ENCODE data around the gene CFAP69.

Gene CFAP69, protein sequence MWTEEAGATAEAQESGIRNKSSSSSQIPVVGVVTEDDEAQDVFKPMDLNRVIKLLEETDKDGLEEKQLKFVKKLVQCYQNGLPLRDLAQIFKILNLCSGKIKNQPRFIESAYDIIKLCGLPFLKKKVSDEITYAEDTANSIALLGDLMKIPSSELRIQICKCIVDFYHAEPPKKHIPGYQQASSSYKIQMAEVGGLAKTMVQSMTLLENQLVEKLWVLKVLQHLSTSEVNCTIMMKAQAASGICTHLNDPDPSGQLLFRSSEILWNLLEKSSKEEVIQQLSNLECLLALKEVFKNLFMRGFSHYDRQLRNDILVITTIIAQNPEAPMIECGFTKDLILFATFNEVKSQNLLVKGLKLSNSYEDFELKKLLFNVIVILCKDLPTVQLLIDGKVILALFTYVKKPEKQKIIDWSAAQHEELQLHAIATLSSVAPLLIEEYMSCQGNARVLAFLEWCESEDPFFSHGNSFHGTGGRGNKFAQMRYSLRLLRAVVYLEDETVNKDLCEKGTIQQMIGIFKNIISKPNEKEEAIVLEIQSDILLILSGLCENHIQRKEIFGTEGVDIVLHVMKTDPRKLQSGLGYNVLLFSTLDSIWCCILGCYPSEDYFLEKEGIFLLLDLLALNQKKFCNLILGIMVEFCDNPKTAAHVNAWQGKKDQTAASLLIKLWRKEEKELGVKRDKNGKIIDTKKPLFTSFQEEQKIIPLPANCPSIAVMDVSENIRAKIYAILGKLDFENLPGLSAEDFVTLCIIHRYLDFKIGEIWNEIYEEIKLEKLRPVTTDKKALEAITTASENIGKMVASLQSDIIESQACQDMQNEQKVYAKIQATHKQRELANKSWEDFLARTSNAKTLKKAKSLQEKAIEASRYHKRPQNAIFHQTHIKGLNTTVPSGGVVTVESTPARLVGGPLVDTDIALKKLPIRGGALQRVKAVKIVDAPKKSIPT

DNA sequence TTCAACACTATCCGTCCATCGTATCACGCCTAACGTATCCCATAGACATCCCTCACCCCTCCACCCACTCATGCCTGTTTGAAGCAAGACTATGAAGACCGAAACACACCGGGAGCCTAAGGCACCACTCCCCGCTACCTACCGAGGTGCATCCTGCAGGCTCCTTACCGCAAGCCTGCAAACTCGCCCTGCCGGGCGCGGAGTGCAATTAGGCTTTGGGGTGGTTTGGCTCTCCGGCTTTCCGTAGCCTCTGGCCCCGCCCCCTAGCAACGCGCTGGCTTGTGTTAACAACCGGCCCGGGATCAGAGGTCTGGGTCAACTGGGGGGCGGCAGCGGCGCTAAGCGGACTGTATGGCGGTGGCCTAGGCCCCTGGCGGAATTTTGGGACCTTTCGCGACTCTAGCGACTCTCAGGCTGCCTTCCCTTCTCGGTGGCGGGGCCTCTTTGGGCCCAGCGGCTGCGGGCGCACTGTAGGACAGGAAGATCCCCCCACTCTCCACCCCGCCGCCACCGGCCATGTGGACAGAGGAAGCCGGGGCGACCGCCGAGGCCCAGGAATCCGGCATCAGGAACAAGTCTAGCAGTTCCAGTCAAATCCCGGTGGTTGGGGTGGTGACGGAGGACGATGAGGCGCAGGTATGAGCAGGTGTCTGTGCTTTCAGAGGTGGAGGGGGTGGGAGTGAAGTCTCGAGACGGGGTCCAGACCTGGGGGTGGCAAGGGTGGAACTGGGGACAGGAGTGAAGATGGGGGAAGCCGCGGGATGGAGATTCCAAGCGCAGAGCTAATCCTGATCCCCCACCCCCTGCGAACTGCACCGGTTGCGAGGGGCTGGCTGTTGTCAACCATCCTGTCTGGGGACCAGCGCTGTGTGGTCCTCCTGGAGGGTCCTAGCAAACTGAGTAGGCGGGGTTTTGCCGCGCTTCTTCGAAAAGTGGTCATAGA is at the start of gene CFAP69:
TSS of gene CFAP69 (plus strand) at position 266 of the 943 bp plus-strand sequence. CDS start at position 517, 251 bp downstream.
- peak; percentile 92 for DNase-seq
- Mint-ChIP-seq H3K36me3 (ENCODE audit: low read depth) (peaks cover 4% of the 10 kb centered on the region), H3K9me3 (no peaks in the 10 kb centered on the region), H3K4me3 (peak within 1 kb of the TSS; percentile 87), H3K27ac (peak within 1 kb of the TSS; percentile 77), H3K27me3 (peaks cover 49% of the 10 kb centered on the region), H3K4me1 (ENCODE audit: low read depth) (peaks cover 23% of the 10 kb centered on the region)

DNA sequence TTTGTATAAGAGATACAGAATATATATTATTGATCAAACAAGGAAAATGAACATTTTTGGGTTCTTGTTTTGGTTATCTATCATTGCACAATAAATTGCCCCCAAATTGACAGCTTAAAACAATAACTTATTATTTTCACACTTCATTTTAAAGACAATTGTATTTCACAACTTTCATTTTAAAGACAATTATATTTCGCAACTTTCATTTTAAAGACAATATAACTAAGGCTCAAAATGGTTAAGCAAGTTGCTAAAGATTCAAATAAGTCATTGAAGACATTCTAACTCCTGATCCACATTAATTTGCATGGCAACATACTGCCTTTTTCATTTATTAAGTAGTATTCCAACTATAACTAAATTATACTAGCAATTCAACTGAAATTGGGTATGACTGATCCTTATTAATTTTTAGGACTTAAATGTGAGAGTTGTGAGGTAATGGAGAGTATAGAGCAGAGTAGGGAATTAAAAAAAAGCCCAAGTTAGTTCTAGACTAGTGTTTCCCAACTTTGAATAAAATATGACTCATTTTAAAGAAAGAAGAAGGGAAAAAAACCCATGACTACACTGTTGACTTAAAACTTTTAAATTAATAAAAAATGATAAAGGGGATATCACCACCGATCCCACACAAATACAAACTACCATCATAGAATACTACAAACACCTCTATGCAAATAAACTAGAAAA is 43.3 kb upstream of the CFAP69 start:
- H3K27ac Mint-ChIP-seq: no peak overlapping the region
- peaks cover 2% of the 10 kb centered on the region for H3K9me3 Mint-ChIP-seq
- no peaks in the 10 kb centered on the region for H3K4me1 Mint-ChIP-seq (ENCODE audit: low read depth)
- H3K27me3 Mint-ChIP-seq: peaks cover 3% of the 10 kb centered on the region
- H3K4me3 Mint-ChIP-seq: no peak overlapping the region
- no peaks in the 10 kb centered on the region for H3K36me3 Mint-ChIP-seq (ENCODE audit: low read depth)
- no peak for DNase-seq

GRCh38 chr7:90207956-90208355 is 37.0 kb upstream of the CFAP69 start:
- Mint-ChIP-seq H3K4me1 (ENCODE audit: low read depth) (peaks cover 5% of the 10 kb centered on the region), H3K27ac (no peak overlapping the region), H3K27me3 (peaks cover 9% of the 10 kb centered on the region), H3K9me3 (peaks cover 2% of the 10 kb centered on the region), H3K36me3 (ENCODE audit: low read depth) (no peaks in the 10 kb centered on the region), H3K4me3 (no peak overlapping the region)
- DNase-seq: no peak

GRCh38 chr7:90209776-90210175 is 35.2 kb upstream of the CFAP69 start:
- no peak for DNase-seq
- Mint-ChIP-seq H3K4me3 (no peak overlapping the region), H3K36me3 (ENCODE audit: low read depth) (no peaks in the 10 kb centered on the region), H3K27me3 (peaks cover 9% of the 10 kb centered on the region), H3K27ac (no peak overlapping the region), H3K9me3 (no peaks in the 10 kb centered on the region), H3K4me1 (ENCODE audit: low read depth) (peaks cover 5% of the 10 kb centered on the region)

DNA sequence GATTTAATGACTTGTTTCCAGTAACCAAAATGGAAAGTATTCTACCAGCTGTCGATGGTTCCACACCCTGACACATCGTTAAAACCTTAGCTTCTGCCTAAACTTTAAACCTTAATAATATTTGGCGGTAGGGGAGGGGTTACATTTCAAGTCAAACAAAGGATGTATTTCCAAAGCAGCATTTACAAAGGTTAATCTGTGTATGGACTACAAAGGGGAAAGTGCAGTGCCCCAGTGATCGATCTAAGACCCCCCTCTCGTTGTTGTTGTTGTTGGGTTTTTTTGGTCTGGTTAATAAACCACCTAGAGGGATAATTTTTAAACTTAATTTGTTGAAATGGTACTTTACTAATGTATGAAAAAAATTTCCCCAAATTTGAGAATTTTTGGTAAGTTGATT is 34.5 kb upstream of the CFAP69 start:
- Mint-ChIP-seq H3K36me3 (ENCODE audit: low read depth) (no peaks in the 10 kb centered on the region), H3K27ac (no peak overlapping the region), H3K27me3 (peaks cover 9% of the 10 kb centered on the region), H3K4me3 (no peak overlapping the region), H3K4me1 (ENCODE audit: low read depth) (peaks cover 5% of the 10 kb centered on the region), H3K9me3 (no peaks in the 10 kb centered on the region)
- no peak for DNase-seq

- Mint-ChIP-seq H3K9me3 (no peaks in the 10 kb centered on the region), H3K4me3 (no peak overlapping the region), H3K4me1 (ENCODE audit: low read depth) (peaks cover 5% of the 10 kb centered on the region), H3K36me3 (ENCODE audit: low read depth) (no peaks in the 10 kb centered on the region), H3K27me3 (peaks cover 9% of the 10 kb centered on the region), H3K27ac (no peak overlapping the region)
- DNase-seq: no peak
Measured at GRCh38 chr7:90210981-90211380, 34.0 kb upstream of the CFAP69 start.

GRCh38 chr7:90211391-90212148 is 33.4 kb upstream of the CFAP69 start, which contains the start of gene STEAP2:
Gene STEAP2 (plus strand): TSS chr7:90211740. CDS start chr7:90225083, 13,343 bp downstream.
- Mint-ChIP-seq H3K4me3 (peak within 1 kb of the TSS; percentile 48), H3K9me3 (no peaks in the 10 kb centered on the region), H3K27ac (no peak within 1 kb of the TSS), H3K36me3 (ENCODE audit: low read depth) (no peaks in the 10 kb centered on the region), H3K4me1 (ENCODE audit: low read depth) (peaks cover 5% of the 10 kb centered on the region), H3K27me3 (peaks cover 13% of the 10 kb centered on the region)
- DNase-seq: peak; percentile 51

DNA sequence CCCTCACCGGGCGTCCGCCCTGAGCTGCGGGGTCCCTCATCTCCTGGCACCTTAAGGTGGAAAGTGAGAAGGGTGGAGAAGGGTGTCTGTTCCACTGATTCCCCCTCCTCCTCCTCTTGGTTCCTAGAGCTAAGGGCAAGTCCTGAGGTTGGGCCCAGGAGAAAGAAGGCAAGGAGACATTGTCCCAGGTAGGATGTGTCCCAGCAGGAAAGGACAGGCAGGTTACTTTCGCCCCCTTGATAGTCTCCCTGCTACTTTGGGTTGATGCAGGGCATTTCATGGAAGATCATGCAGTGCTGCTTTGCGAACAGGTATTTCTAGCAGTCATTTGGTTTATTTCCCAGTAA is 32.9 kb upstream of the CFAP69 start:
- Mint-ChIP-seq H3K27ac (no peak overlapping the region), H3K27me3 (peaks cover 12% of the 10 kb centered on the region), H3K36me3 (ENCODE audit: low read depth) (no peaks in the 10 kb centered on the region), H3K4me3 (no peak overlapping the region), H3K9me3 (no peaks in the 10 kb centered on the region), H3K4me1 (ENCODE audit: low read depth) (peaks cover 5% of the 10 kb centered on the region)
- DNase-seq: no peak

DNA sequence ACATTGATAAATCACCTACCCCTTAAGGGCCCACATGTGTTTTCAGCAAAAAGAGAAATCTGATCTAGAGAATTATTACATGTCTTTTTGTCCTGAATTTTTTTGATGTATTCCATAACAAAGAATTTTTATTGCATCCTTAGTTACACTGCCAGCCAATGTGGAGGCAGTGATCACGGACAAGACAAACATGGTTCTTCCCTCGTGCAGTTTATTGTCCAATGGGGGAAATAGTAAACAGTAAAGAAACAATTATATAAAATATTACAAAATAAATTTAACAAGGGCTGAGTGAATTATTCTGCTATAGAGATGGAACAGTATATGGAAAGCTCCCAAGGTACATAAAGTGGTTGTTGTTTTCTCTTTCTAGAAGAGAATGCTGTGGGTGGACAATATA is 31.5 kb upstream of the CFAP69 start:
- Mint-ChIP-seq H3K36me3 (ENCODE audit: low read depth) (no peaks in the 10 kb centered on the region), H3K4me1 (ENCODE audit: low read depth) (peaks cover 5% of the 10 kb centered on the region), H3K27me3 (peaks cover 15% of the 10 kb centered on the region), H3K9me3 (no peaks in the 10 kb centered on the region), H3K4me3 (no peak overlapping the region), H3K27ac (no peak overlapping the region)
- DNase-seq: no peak

DNA sequence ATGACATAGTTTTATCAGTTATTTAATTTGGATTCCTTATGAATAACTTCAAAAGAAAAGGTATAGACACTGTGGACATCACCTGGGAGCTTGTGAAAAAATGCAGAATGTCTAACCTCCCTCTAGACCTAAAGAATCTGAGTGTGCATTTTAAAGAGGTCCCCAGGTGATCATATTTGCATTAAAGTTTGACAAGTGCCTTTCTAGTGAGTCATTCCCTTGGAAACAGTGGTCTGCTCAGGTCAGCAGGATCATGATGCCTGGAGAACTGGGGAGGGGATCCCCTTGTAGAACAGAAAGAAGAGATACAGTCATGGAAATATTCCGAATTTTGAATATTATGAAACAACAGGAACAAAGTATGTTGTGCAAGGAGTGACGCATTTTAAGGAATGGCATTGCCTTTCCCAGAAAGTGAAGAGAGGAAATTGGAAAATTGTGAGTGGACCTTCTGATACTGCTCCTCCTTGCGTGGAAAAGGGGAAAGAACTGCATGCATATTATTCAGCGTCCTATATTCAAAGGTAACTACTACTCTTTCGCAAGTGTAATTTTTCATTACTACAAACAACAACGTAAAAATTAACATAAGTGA is 28.8 kb upstream of the CFAP69 start:
- H3K9me3 Mint-ChIP-seq: no peaks in the 10 kb centered on the region
- H3K27ac Mint-ChIP-seq: no peak overlapping the region
- peaks cover 25% of the 10 kb centered on the region for H3K27me3 Mint-ChIP-seq
- no peak for DNase-seq
- H3K36me3 Mint-ChIP-seq (ENCODE audit: low read depth): no peaks in the 10 kb centered on the region
- H3K4me1 Mint-ChIP-seq (ENCODE audit: low read depth): peaks cover 1% of the 10 kb centered on the region
- H3K4me3 Mint-ChIP-seq: no peak overlapping the region

DNA sequence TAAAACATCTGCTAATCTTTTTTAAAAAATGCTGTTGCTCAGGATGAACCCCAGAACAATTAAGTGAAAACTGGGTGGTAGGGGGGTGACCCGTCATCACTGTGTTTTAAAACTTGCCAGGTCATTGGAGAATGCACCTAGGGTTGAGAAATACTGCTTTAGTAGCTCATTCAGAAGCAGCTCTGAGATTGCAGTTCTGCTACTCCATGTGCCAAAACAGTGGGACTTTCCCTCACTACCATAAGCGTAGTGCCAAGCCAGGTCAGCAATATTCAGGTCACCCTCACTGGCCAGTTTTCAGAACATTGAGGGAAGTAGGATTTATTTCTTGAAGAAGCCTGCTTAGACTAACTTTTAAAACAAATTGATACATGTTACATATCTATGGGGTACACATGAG is 28.2 kb upstream of the CFAP69 start:
- no peak for DNase-seq
- peaks cover 30% of the 10 kb centered on the region for H3K27me3 Mint-ChIP-seq
- no peak overlapping the region for H3K4me3 Mint-ChIP-seq
- no peaks in the 10 kb centered on the region for H3K4me1 Mint-ChIP-seq (ENCODE audit: low read depth)
- no peaks in the 10 kb centered on the region for H3K9me3 Mint-ChIP-seq
- no peaks in the 10 kb centered on the region for H3K36me3 Mint-ChIP-seq (ENCODE audit: low read depth)
- H3K27ac Mint-ChIP-seq: no peak overlapping the region

DNA sequence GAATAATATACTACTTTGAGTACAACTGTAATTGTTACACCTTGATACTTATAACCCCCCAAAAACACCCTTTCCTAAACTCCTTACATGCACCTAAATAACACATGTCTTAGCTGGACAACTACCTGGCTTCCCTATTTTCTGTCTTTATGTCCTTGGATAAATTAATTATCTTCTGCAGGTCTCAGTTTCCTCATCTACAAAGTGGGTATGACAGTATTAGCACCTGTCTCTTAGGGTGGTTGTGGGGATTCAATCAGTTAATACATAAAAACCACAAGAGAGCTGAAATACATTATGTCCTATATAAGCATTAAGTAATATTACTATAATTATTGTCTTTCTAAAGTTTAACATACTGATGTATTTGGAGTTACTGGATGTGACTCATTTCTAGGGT is 22.6 kb upstream of the CFAP69 start:
- H3K27ac Mint-ChIP-seq: no peak overlapping the region
- DNase-seq: no peak
- no peak overlapping the region for H3K4me3 Mint-ChIP-seq
- no peaks in the 10 kb centered on the region for H3K36me3 Mint-ChIP-seq (ENCODE audit: low read depth)
- H3K9me3 Mint-ChIP-seq: no peaks in the 10 kb centered on the region
- peaks cover 54% of the 10 kb centered on the region for H3K27me3 Mint-ChIP-seq
- H3K4me1 Mint-ChIP-seq (ENCODE audit: low read depth): no peaks in the 10 kb centered on the region
